Activated naive CD8-positive, alpha-beta T cell treated with anti-CD3 and anti-CD28 coated beads, Interleukin-2, amount 10 ng/mL, durations not matched to agents 7 days and 5 days (primary cell): ENCODE results near the gene HABP4. TPM values are rescaled to one million over a fixed set of nuclear protein-coding genes. Genes with fewer than 3 reads are reported as not detected.

Experiments used
- ATAC-seq: fragments of 150-1000 bp; cut with Tn5 transposase; one replicate; pipeline ENCODE4 v1.10.0; 2021; ENCODE audit warnings: low read depth, moderate library complexity
- POLR2A ChIA-PET: fragments of 350-600 bp; sonication (Branson Sonifier 250); formaldehyde crosslinking; loops from one replicate; lab custom pipeline; 2021; ENCODE audit warnings: antibody characterized with exemption; lab: Charles Lee
- DNase-seq: peaks from one replicate; pipeline ENCODE4 v3.0.0; 2021
- H3K27ac Mint-ChIP-seq: one replicate; pipeline ENCODE4 v1.8.0; 2022; ENCODE audit warnings: mild to moderate bottlenecking, mixed read lengths
- H3K27me3 Mint-ChIP-seq: one replicate; pipeline ENCODE4 v1.8.0; 2022; ENCODE audit warnings: mild to moderate bottlenecking, moderate library complexity, mixed read lengths
- H3K36me3 Mint-ChIP-seq: one replicate; pipeline ENCODE4 v1.8.0; 2021; ENCODE audit warnings: mild to moderate bottlenecking, mixed read lengths
- H3K4me1 Mint-ChIP-seq: one replicate; pipeline ENCODE4 v1.8.0; 2021; ENCODE audit warnings: mixed read lengths
- H3K4me3 Mint-ChIP-seq: one replicate; pipeline ENCODE4 v1.8.0; 2022; ENCODE audit warnings: mild to moderate bottlenecking, moderate library complexity, mixed read lengths
- H3K9me3 Mint-ChIP-seq: one replicate; pipeline ENCODE4 v1.8.0; 2021; ENCODE audit warnings: mixed read lengths
- total RNA-seq, 2 experiments: library from RNA; stranded (reverse); gene quantifications; one replicate each; pipeline ENCODE4 v1.2.3, GENCODE V29; 2021

Gene HABP4, protein sequence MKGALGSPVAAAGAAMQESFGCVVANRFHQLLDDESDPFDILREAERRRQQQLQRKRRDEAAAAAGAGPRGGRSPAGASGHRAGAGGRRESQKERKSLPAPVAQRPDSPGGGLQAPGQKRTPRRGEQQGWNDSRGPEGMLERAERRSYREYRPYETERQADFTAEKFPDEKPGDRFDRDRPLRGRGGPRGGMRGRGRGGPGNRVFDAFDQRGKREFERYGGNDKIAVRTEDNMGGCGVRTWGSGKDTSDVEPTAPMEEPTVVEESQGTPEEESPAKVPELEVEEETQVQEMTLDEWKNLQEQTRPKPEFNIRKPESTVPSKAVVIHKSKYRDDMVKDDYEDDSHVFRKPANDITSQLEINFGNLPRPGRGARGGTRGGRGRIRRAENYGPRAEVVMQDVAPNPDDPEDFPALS
- total RNA-seq, result 10 to 100 TPM; 11.4 to 11.8 TPM

DNA sequence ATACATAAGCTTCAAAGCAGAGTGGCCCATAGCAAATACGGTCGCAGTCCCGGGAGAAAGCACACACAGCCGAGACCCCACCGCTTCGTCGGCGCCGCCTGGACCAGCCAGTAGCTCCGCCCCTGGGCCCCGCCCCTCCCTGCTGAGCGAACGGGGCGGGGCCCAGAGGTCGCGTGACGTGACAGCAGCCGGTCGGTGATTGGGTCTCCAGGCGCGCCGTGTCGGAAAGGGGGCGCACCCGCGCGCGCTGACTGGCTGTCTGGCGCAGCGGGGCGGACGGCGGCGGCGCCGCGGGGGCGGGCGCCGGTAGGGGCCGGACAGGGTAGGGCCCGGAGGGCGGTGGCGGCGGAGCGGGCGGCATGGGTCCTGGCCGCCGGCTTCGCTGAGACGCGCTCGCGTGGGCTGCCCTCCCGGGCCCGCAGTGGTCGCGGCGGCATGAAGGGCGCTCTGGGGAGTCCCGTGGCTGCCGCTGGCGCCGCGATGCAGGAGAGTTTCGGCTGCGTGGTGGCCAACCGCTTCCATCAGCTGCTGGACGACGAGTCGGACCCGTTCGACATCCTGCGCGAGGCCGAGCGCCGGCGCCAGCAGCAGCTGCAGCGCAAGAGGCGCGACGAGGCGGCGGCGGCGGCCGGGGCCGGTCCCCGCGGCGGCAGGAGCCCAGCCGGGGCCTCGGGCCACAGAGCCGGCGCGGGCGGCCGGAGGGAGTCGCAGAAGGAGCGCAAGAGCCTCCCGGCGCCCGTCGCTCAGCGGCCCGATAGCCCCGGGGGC is at the start of gene HABP4:
Gene HABP4 (plus strand): TSS at position 325 of the 768 bp plus-strand sequence. CDS start 111 bp downstream, at position 436.
- ATAC-seq (peak; percentile 99), DNase-seq (peak; percentile 98)
- Mint-ChIP-seq H3K4me1 (peaks cover 12% of the 10 kb centered on the region), H3K36me3 (no peaks in the 10 kb centered on the region), H3K27ac (peak within 1 kb of the TSS; percentile 73), H3K27me3 (peaks cover 26% of the 10 kb centered on the region), H3K4me3 (peak within 1 kb of the TSS; percentile 84), H3K9me3 (no peaks in the 10 kb centered on the region)
- POLR2A ChIA-PET, result interaction anchor here (0.6 to 2.6 kb wide), 3 partner anchors 31 to 426 kb away, joined by 3 to 16 read pairs (median 5); partner anchors contain the start of gene ZNF367

- H3K9me3 Mint-ChIP-seq, result no peaks in the 10 kb centered on the region
- no peak for ATAC-seq
- no peak for DNase-seq
- peaks cover 29% of the 10 kb centered on the region for H3K36me3 Mint-ChIP-seq
- POLR2A ChIA-PET, result interaction anchor here (0.9 kb wide), 1 partner anchor 9 kb away, joined by 5 read pairs; no protein-coding TSS in a partner anchor
- H3K27ac Mint-ChIP-seq, result peak overlapping the region; percentile 72
- H3K4me1 Mint-ChIP-seq, result peaks cover 22% of the 10 kb centered on the region
- H3K27me3 Mint-ChIP-seq, result no peaks in the 10 kb centered on the region
- no peak overlapping the region for H3K4me3 Mint-ChIP-seq
Measured at GRCh38 chr9:96408409-96409280, 41.3 kb upstream of the HABP4 start.

DNA sequence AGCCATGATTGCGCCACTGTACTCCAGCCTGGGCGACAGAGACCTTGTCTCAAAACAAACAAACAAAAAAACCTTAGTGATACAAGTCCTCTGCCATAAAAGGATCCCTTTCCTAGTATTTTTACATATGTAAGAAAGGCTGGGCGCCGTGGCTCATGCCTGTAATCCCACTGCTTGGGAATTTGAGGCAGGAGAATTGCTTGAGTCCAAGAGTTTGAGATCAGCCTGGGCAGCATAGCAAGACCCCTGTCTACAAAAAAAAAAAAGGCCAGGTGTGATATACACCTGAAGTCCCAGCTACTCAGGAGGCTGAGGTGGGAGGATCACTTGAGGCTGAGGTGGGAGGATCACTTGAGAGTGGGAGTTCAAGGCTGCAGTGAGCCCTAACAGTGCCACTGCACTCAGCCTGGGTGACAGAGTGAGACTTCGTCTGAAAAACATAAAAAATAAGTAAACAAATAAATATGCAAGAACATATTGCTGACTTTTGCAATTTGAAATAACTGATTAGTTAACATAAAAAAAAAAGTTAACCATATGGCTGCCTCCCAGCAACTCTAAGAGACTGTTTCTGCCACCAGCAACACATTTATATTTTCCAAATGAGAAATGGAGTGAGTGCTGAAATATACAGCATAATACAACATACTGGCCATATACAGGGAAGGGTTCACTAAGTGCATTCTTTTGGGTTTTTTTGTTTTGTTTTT is 38.7 kb upstream of the HABP4 start:
- no peaks in the 10 kb centered on the region for H3K27me3 Mint-ChIP-seq
- H3K4me1 Mint-ChIP-seq, result peaks cover 32% of the 10 kb centered on the region
- DNase-seq, result no peak
- no peak overlapping the region for H3K27ac Mint-ChIP-seq
- no peaks in the 10 kb centered on the region for H3K9me3 Mint-ChIP-seq
- no peak for ATAC-seq
- H3K4me3 Mint-ChIP-seq, result no peak overlapping the region
- POLR2A ChIA-PET, result no interaction called here
- H3K36me3 Mint-ChIP-seq, result peaks cover 24% of the 10 kb centered on the region

DNA sequence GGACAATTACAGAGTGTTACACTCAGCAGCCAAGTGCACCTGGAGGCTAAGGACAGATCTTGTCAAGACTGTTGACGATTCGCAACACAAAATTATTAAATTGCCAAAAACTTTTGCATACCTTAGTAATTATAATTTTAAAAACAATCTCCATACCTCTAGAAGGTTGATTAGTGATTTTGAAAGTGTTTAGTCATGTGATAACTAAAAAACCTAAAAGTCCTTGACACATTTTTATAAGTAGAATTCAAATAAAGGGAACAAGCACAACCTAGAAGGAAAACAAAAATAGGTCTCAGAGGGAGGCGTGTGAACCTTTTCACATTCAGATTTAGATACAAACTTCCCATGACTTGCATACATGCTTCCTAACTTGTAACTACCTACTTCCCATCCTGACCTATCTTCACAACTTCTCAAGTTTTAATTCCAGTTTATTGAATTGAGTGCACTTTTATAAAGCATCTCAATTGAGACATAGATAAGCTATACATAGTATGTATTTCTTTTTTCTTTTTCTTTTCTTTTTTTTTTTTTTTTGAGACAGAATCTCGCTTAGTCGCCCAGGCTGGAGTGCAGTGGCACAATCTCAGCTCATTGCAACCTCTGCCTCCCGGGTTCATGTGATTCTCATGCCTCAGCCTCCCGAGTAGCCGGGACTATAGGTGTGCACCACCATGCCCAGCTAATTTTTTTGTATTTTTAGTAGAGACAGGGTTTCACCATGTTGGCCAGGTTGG is 37.6 kb upstream of the HABP4 start:
- peaks cover 34% of the 10 kb centered on the region for H3K4me1 Mint-ChIP-seq
- peak overlapping the region; percentile 11 for H3K27ac Mint-ChIP-seq
- POLR2A ChIA-PET, result interaction anchor here (0.8 kb wide), 1 partner anchor 13 kb away, joined by 6 read pairs; no protein-coding TSS in a partner anchor
- H3K4me3 Mint-ChIP-seq, result no peak overlapping the region
- no peaks in the 10 kb centered on the region for H3K9me3 Mint-ChIP-seq
- no peaks in the 10 kb centered on the region for H3K27me3 Mint-ChIP-seq
- DNase-seq, result no peak
- ATAC-seq, result no peak
- peaks cover 24% of the 10 kb centered on the region for H3K36me3 Mint-ChIP-seq

DNA sequence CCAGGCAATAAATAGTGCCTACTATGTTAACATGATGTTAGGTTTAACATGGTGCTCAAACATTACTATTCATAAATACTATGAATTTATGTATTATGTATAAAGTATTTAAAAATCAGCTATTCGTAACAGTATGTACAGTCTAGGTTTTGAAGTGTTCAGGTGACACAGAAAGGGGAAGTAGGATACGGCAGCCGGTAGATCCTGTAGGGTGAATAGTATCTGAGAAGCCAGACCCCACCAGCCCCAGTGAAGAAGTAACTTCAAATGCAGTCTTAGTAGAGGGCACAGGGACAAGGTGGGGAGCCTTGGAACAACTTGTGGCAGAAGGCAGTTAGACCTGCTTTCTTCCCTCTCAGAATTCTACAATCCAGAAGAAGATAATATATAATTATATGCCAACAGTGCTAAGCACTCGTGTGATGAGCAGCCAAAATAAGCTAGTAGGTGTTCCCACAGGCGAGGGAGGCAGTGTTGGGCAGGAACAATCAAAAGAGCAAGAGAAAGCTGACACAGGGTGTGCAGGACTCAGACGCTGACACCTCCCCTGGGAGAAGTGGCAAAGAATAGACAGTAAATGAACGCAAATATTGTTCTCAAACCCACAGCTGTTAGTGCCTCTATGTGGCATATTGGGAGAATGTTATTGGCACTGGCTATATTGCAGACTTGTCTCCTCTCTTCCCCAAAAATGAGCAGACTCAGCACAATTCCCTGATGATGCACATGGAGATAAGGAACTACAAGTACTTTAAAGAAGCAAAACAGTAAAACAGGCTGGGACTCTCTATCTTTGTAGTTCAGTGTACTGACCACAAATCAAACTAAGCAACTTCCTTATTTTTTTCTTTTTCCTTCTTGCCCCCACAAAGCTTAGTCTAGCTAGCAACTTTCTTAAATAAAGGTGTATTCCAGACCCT is 36.4 kb upstream of the HABP4 start:
- H3K9me3 Mint-ChIP-seq, result no peaks in the 10 kb centered on the region
- H3K4me3 Mint-ChIP-seq, result peak overlapping the region; percentile 68
- no peak for ATAC-seq
- peak overlapping the region; percentile 66 for H3K27ac Mint-ChIP-seq
- no peak for DNase-seq
- POLR2A ChIA-PET, result interaction anchor here (0.8 to 1.8 kb wide), 4 partner anchors 11 to 19 kb away, joined by 3 to 5 read pairs (median 4); no protein-coding TSS in a partner anchor
- peaks cover 33% of the 10 kb centered on the region for H3K4me1 Mint-ChIP-seq
- no peaks in the 10 kb centered on the region for H3K27me3 Mint-ChIP-seq
- peaks cover 22% of the 10 kb centered on the region for H3K36me3 Mint-ChIP-seq

DNA sequence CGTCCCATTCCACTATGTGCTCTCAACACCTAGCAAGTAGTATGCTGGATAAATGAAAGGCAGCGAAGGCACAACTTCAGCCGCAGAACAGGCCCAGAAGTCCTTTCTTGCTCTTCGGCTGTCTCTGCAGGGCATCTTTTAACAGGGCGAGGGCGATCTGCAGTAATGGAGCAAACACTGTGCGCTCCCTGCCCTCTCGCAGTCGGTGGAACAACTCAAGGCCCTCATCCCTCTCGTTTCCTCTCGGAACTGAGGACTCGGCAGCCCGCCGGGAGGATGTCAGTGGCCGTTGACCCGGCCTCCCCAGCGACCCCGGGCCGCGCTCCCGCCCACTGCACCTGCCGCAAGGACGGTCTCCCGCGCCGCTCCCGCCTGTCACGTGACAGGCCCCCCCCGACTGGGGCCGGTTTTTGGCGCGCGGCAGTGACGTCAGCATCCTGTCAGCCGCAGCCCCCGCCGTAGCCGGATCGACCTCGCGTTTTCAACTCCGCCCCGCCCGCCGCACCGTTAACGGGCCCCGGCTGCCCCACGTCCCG is 32.9 kb upstream of the HABP4 start:
- DNase-seq (peak; percentile 92), ATAC-seq (peak; percentile 1)
- no peaks in the 10 kb centered on the region for H3K27me3 Mint-ChIP-seq
- peaks cover 6% of the 10 kb centered on the region for H3K36me3 Mint-ChIP-seq
- no peaks in the 10 kb centered on the region for H3K9me3 Mint-ChIP-seq
- POLR2A ChIA-PET, result interaction anchor here (0.9 to 2.6 kb wide), 10 partner anchors 11 to 238 kb away, joined by 3 to 16 read pairs (median 4); partner anchors contain the start of genes HABP4 and PRXL2C
- H3K27ac Mint-ChIP-seq, result peak overlapping the region; percentile 91
- peaks cover 40% of the 10 kb centered on the region for H3K4me1 Mint-ChIP-seq
- peak overlapping the region; percentile 96 for H3K4me3 Mint-ChIP-seq

- POLR2A ChIA-PET, result interaction anchor here (1.0 to 2.6 kb wide), 3 partner anchors 19 to 238 kb away, joined by 3 to 16 read pairs (median 9); partner anchors contain the start of genes HABP4 and PRXL2C
- ATAC-seq (no peak), DNase-seq (no peak)
- peak overlapping the region; percentile 86 for H3K4me3 Mint-ChIP-seq
- H3K36me3 Mint-ChIP-seq, result peaks cover 6% of the 10 kb centered on the region
- peaks cover 37% of the 10 kb centered on the region for H3K4me1 Mint-ChIP-seq
- H3K27ac Mint-ChIP-seq, result peak overlapping the region; percentile 91
- no peaks in the 10 kb centered on the region for H3K27me3 Mint-ChIP-seq
- H3K9me3 Mint-ChIP-seq, result no peaks in the 10 kb centered on the region
Measured at GRCh38 chr9:96417661-96418082, 32.3 kb upstream of the HABP4 start.

DNA sequence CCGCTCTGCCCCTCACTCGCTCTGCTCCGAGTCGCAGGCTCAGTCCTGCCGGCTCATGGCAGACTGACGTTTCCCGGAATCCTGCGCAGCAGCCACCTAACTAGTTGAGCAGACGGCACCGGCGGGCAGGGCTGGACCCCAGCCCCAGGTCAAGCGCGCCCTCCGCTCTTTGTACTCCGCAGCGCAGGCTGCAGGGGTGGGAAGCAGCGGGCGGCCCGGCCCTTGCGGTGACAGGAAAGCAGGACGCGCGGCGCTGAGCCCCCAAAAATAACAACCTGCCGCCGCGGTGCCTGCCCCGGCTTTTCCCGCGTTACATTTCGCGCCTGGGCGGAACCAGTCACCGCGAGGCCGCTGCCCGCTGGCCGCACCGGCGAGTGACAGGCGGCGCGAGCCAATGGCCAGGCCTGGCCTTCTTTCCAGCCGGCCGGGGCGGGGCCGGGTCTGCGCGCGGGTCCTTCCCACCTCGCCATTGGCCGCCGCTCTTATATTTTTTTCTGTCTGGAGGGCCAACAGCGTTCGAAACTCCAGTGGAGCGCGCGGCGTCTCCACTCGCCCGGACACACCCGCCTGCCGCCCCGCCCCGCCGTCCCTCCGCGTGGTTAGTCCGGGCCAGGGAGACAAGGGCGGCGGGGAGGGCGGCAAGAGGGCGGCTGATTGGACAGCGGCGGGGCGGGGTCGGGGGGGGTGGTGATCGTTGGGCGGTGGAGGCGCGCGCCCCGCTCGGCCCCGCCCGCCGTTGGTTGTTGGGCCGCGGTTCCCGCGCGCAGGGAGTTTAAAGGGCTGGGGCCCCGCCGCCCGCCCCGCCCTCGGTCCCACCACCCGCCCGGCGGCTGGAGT is 31.7 kb upstream of the HABP4 start, which contains the start of gene ZNF367:
Gene ZNF367 (minus strand): TSS at position 288 of the 837 bp plus-strand sequence. CDS start 338 bp downstream, outside the sequence.
- POLR2A ChIA-PET, result interaction anchor here (0.7 to 2.6 kb wide), 4 partner anchors 20 to 1592 kb away, joined by 3 to 16 read pairs (median 6); partner anchors contain the start of genes HABP4 and PRXL2C

GRCh38 chr9:96418920-96419690 is 30.9 kb upstream of the HABP4 start:
- peaks cover 6% of the 10 kb centered on the region for H3K36me3 Mint-ChIP-seq
- no peaks in the 10 kb centered on the region for H3K9me3 Mint-ChIP-seq
- POLR2A ChIA-PET, result interaction anchor here (0.6 to 2.6 kb wide), 5 partner anchors 16 to 1214 kb away, joined by 3 to 16 read pairs (median 3); partner anchors contain the start of genes HABP4, NCBP1 and TSTD2
- peak overlapping the region; percentile 89 for H3K27ac Mint-ChIP-seq
- H3K4me3 Mint-ChIP-seq, result peak overlapping the region; percentile 90
- ATAC-seq, result peak; percentile 39
- no peaks in the 10 kb centered on the region for H3K27me3 Mint-ChIP-seq
- DNase-seq, result peak; percentile 86
- H3K4me1 Mint-ChIP-seq, result peaks cover 24% of the 10 kb centered on the region

More for the DNA sequence above, 31.7 kb upstream of the HABP4 start, which contains the start of gene ZNF367:
- H3K4me1 Mint-ChIP-seq, result peaks cover 32% of the 10 kb centered on the region
- peak within 1 kb of the TSS; percentile 96 for H3K4me3 Mint-ChIP-seq
- ATAC-seq (peak; percentile 83), DNase-seq (peak; percentile 95)
- peaks cover 6% of the 10 kb centered on the region for H3K36me3 Mint-ChIP-seq
- no peaks in the 10 kb centered on the region for H3K27me3 Mint-ChIP-seq
- no peaks in the 10 kb centered on the region for H3K9me3 Mint-ChIP-seq
- H3K27ac Mint-ChIP-seq, result peak within 1 kb of the TSS; percentile 91
